ENCODE measurements around the gene NKX1-1.

Gene NKX1-1

GRCh38 chr4:1411436-1412375 is 5.5 kb upstream of the NKX1-1 start:
- H3K9me3 ChIP-seq = no peaks in the 10 kb centered on the region
- H3K27me3 ChIP-seq = peaks cover 99% of the 10 kb centered on the region
- no peaks in the 10 kb centered on the region for H3K4me1 ChIP-seq (ENCODE audit: control insufficient read depth in 1 of 2, insufficient read depth in 1 of 2, low read depth in 1 of 2, low read length in 1 of 2)
- no peak for TF ChIP-seq CTCF (IDR thresholded peaks at IDR 0.05)
- no peak overlapping the region for H3K27ac ChIP-seq
- H3K4me3 ChIP-seq (ENCODE audit: low read depth in 1 of 2, low read length in 1 of 2) = no peak overlapping the region
- H3K36me3 ChIP-seq = no peaks in the 10 kb centered on the region

- Histone ChIP-seq H3K27me3 (peaks cover 99% of the 10 kb centered on the region), H3K36me3 (no peaks in the 10 kb centered on the region), H3K9me3 (no peaks in the 10 kb centered on the region), H3K4me3 (ENCODE audit: low read depth in 1 of 2, low read length in 1 of 2) (no peak overlapping the region), H3K27ac (no peak overlapping the region), H3K4me1 (ENCODE audit: control insufficient read depth in 1 of 2, insufficient read depth in 1 of 2, low read depth in 1 of 2, low read length in 1 of 2) (no peaks in the 10 kb centered on the region)
- TF ChIP-seq CTCF (IDR thresholded peaks at IDR 0.05) = no peak
These were observed 4.5 kb upstream of the NKX1-1 start for GRCh38 chr4:1410491-1411325.

- Histone ChIP-seq H3K36me3 (no peaks in the 10 kb centered on the region), H3K4me1 (ENCODE audit: control insufficient read depth in 1 of 2, insufficient read depth in 1 of 2, low read depth in 1 of 2, low read length in 1 of 2) (no peaks in the 10 kb centered on the region), H3K9me3 (no peaks in the 10 kb centered on the region), H3K27me3 (peaks cover 99% of the 10 kb centered on the region), H3K4me3 (ENCODE audit: low read depth in 1 of 2, low read length in 1 of 2) (no peak overlapping the region), H3K27ac (no peak overlapping the region)
- TF ChIP-seq CTCF (IDR thresholded peaks at IDR 0.05) = no peak
These were observed 3.5 kb upstream of the NKX1-1 start for GRCh38 chr4:1409491-1410425.

GRCh38 chr4:1409079-1409478 is 2.8 kb upstream of the NKX1-1 start:
- no peaks in the 10 kb centered on the region for H3K4me1 ChIP-seq (ENCODE audit: control insufficient read depth in 1 of 2, insufficient read depth in 1 of 2, low read depth in 1 of 2, low read length in 1 of 2)
- TF ChIP-seq CTCF (IDR thresholded peaks at IDR 0.05) = no peak
- peaks cover 100% of the 10 kb centered on the region for H3K27me3 ChIP-seq
- no peaks in the 10 kb centered on the region for H3K9me3 ChIP-seq
- H3K36me3 ChIP-seq = no peaks in the 10 kb centered on the region
- no peak overlapping the region for H3K4me3 ChIP-seq (ENCODE audit: low read depth in 1 of 2, low read length in 1 of 2)
- no peak overlapping the region for H3K27ac ChIP-seq

GRCh38 chr4:1408418-1408817 is 2.2 kb upstream of the NKX1-1 start:
- Histone ChIP-seq H3K27me3 (peaks cover 100% of the 10 kb centered on the region), H3K4me3 (ENCODE audit: low read depth in 1 of 2, low read length in 1 of 2) (no peak overlapping the region), H3K4me1 (ENCODE audit: control insufficient read depth in 1 of 2, insufficient read depth in 1 of 2, low read depth in 1 of 2, low read length in 1 of 2) (no peaks in the 10 kb centered on the region), H3K9me3 (no peaks in the 10 kb centered on the region), H3K27ac (no peak overlapping the region), H3K36me3 (no peaks in the 10 kb centered on the region)
- TF ChIP-seq CTCF (IDR thresholded peaks at IDR 0.05) = no peak

Measured in neutrophil (primary cell).